Amniotic epithelial cell (primary cell): Measurements from ENCODE around the gene LDLRAD4.
A peak's percentile ranks its signal among the peaks of the same experiment; 100 is the strongest.
"Not testable (repeated sequence)": the region's sequence is repeated elsewhere in the genome, so short reads cannot be mapped to it uniquely, and the experiment has no call there.

Experiments used
- DNase-seq: peaks from one replicate; pipeline ENCODE4 v3.0.0-alpha.2; 2010; ENCODE audit warnings: low read depth

LDLRAD4 gene

DNA sequence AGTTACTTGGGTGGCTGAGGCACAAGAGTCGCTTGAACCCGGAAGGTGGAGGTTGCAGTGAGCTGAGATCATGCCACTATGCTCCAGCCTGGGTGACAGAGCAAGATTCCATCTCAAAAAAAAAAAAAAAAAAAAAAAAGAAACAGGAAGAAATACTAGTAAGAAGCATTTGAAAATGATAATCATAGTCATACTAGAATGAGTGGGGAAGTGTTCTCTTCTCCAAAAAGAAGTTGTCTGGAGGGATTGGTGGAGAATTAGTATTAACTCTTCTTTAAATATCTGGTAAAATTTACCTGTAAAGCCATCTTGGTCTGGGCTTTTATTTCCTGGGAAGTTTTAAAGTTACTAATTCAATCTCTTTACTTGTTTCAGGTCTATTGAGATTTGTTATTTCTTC lies 376.0 kb downstream of the LDLRAD4 start:
- DNase-seq: no peak

DNA sequence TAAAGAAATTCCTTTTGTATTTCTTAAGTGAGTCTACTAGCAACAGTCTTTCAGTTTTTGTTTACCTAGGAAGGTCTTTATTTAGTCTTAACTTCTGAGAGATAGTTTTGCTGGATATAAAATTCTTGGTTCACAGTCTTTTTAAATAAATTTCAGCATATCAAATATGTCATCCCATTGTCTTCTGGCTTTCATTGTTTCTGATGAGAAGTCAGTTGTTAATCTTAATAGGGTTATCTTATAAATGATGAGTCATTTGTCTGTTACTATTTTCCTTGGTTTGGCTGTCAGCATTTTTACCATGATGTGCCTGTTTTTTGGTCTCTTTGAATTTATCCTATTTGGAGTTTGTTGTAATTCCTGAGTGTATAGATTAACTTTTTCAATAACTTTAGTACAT lies 378.5 kb downstream of the LDLRAD4 start:
- DNase-seq: peak; percentile 1

DNA sequence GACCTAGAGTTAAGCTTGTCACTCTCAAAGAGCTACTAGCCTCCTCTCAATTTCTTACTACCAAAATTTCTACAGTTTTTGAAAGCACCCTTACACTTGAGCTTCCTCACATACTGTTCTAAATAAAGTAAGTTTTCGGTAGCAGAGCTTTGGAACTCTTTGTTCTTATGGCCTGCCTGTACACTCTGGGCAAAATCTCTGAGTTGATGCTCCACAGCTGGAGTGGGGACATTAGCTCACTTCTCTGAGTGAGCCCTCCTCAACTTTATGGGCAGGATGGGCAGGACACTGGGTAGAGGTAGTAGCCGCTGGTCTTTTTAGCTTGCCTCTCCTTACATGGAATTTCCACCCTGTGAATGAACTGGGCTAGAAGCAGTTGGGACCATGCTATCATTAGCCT lies 380.0 kb downstream of the LDLRAD4 start:
- DNase-seq: no peak

DNA sequence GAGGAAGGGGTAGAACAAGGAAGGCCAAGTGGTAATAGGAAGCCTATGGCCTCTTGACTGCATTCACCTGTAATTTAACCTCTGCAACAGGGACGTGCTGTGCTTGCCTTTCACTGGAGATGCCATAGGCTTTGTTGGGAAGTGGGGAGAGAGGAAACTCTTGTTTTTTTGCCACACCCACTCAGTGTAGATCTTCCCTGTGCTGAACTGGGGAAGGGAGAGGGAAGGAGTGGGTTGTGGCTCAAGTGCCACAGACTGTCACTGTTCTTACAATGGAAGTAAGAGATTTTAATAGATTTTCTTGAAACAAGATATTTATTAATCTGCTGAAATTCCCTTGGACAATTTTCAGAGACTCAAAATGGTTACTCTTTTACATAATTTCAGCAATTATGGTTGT lies 380.5 kb downstream of the LDLRAD4 start:
- DNase-seq: no peak

DNA sequence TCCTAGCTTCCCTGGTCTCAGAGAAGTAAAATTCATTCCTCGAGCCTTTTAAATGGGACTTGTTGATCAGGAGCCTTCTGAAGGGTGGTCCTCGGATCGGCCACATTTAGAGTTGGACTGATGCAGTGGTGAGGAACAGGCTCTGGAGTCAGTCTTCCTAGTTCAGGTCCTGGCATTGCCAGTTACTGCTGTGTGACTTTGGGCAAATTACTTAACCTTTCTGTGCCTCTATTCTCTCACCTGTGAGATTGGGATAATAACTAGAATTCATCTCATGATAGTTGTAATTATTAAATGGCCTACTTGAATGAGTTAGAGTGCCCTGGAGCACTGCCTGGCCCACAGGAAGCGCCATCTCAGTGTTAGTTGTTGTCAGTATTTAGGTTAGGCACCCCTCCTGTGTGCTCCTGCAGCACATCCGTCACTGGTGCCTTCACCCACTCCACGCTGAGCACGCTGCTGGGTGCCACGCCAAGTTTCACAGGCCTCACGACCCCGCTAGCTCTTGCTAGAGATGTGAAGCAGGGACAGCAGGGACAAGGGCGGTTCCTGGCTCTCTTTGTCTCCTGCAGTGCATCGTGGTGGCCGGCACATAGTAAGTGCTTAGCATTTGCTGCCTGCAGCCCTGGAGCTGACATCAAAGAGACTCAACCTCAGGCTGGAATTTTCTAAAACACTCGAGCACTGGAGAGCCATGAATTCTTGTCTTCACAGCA lies 384.9 kb downstream of the LDLRAD4 start:
- no peak for DNase-seq

DNA sequence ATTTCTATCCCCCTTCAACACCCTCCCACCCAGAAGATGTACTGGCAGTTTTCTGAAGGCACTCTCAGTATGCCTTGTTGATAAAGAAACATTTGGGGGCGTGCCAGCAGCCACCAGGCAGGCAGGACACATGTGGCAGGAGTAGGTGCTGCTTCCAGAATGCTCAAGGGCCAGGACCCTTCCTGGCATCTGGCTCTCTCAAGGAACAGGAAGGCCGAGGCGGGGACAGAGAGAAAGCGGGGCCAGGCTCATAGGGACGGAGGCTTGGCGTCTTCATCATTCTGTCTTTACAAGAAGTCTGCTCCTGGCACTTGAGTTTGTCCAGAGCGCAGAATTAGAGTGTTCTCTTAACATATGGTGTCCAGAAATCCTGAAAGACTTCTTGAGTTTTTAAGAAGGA lies 386.2 kb downstream of the LDLRAD4 start:
- DNase-seq: no peak

DNA sequence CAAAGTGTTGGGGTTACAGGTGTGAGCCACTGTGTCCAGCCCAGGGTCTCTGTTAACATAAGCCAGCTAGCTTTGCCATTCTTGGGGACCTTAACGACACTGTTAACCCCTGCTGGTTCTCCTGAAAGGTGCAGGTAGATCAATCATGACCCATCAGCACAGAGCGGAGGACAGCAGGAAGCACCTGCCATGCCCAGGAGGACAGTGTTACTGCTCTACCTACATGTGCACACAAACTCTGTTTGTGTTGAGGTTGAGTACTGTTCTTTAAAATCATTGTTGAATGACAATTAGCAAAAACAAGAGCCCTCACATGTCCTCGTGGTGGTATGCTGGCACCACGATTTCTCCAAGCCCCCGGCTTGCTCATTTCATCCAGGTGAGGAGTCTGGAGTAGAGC lies 386.9 kb downstream of the LDLRAD4 start:
- DNase-seq: no peak

DNA sequence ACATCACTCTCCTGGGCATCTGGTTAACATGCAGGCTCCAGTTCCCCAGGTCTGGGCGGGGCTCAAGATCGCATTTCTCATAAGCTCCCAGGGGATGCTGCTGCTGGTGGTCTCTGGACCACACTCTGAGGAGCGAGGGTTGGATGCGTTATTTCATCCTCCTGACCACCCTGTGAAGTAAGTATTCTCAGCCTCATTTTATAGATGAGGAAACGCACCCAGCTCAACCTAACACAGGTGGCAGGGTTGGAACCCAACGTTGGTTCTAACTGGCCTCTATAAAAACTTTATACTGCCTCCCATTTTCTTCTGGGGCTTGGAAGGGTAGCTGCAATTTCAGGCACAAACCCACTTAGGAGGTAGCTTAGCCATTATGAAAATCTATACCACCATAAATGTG lies 387.3 kb downstream of the LDLRAD4 start:
- DNase-seq: no peak

DNA sequence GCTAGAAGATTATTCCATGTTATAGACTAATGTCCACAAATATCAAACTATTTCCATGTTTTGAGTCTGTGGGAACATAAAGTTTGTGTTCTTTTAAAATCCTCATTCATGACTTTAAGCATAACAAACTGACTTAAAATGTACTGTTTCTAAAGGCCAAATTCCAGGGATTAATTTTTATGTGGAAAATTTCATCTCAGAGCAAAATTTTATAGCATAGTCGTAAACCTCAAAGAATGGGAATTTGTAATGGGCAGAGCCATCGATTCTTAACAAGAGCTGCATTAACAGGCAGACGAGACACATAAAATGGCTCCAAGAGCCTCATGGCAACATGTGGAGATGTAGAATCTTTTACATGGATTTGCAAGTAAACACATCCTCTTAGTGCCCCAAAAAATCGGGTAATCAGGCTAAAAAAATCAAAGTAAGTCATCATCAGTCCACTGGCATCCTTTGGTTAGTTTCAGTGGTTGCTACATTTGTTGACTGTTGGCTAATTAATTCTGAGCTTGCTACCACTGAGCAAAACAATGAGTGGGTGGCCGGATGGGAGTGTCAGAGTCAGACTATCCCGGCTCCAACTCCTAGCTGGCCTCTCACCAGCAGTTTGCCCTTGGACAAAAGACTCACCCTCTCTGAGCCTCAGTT lies 388.2 kb downstream of the LDLRAD4 start:
- no peak for DNase-seq

DNA sequence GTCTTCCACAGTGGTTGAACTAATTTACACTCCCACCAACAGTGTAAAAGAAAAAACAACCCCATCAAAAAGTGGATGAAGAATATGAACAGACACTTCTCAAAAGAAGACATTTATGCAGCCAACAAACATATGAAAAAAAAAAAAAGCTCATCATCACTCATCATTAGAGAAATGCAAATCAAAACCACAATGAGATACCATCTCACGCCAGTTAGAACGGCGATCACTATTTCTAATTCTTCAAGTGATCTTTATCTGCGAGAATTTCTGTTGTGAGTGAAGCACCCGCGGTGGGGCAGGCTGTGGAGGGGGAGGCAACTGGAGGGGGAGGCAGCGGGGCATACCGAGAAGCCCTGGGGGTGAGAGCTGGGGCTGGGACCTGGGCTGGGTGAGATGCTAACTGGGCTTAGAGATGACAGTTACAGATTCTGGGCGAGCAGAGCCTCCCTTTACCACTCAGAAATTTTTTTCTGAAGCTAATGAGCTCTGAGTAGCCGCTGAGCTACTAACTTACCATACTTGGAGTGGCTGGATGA lies 389.5 kb downstream of the LDLRAD4 start:
- DNase-seq: not testable (repeated sequence)

DNA sequence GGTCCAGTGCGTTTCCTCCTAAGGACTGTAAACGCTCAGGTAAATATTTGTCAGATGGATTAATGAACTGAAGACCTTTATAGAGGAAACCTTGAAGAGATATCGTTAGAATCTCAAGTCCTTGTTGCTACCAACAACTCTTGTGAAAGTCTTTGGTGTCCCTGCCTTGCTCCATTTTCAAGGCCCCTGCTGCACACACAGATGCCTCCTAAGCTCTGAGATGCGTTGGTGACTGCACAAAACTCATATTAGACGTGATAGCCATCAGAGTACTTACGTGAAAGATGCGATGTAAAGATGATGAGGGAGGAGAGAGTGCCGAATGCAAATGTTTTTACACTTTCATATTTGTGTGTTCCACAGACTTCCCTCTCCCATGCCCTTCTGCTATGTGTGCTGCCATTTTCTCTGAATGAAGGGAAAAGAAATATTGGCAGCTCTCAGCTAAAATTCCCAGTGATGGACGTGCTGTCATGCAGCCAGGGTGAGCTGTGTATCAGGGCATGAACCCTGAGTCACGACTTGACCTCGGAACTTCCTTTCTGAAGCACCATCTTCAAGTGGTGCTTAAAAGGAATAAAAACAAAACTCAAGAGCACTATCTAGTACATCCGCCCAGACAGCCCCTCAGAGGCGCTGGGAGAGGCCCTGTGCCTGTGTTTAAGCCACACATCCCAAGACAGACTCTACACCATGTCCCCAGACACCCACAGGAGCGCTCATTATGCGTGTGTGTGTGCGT lies 390.4 kb downstream of the LDLRAD4 start:
- no peak for DNase-seq

DNA sequence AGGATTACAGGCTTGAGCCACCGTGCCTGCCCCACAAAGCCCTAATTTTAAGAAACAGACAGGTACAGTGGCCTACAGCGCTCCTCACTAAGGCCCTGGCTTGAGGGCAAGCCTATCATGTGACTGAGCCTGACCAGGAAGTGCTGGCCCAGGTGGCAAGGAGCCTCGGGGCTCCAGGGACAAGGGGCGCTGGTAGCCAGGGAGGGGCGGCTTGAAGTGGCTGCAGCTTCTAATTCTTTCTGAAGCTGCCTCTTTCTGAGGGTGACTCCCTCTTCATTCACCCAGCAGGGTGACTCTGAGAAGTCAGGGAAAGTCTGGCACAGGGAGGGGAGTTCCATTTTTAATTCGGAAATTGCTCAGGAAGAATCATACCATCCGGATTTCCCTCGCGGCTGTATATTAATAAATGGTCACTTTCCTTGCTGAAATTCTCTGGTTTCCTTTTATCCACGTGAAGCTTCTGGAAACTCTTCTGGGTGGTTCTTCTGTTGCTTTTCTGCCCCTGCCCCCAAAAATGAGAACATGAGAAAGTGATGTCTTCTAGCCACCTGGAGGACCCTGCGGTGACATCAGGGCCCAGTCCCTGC lies 392.1 kb downstream of the LDLRAD4 start:
- DNase-seq: no peak

DNA sequence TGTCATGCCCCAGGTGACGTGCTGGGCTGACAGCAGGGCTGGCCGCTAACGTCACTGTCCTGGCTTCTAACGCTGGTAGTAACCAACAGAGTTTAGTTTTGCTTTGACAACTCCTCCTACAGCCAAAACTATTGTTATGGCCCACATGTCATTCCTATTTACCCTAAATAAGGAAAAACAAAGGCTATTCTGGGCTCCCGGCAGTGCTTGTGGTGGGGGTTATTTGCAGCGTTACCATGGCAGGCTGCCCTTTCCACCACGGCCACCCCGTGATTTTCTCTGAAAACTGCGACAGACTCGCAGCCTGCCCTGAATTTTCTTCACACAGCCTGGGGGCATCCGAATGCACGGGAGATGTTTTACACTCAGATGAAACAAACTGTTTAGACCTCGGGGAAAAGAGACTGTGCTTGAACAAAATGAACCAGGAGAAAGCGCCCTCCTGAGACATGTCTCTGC lies 392.6 kb downstream of the LDLRAD4 start:
- DNase-seq: no peak

DNA sequence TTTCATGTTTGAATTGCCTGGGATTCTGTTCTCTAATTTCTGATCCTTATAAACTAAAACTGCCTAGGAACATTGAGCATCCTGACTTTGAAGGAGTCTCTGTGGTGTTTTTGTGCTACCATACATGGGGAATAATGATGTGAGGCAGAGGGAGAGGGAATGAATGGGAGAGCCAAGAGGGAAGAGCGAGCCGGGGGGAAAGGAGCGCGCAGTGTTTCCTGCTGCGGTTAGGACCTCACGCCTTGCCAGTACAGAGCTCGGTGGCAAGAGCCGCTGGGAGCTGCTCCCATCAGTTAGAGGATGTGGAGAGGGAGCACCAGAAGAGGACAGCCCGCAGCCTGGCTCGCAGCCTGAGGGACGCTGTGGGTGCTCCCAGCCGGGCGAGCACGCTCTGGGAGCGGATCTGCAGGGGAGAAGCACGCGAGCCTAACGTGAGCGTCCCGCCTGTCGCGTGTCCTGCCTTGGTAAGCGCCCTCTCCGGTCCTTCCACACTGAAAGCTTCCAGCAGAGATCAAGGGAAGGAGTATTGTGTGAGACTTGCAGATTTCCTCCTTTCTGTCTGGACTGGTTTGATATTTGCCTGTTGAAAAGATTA lies 393.1 kb downstream of the LDLRAD4 start:
- no peak for DNase-seq

DNA sequence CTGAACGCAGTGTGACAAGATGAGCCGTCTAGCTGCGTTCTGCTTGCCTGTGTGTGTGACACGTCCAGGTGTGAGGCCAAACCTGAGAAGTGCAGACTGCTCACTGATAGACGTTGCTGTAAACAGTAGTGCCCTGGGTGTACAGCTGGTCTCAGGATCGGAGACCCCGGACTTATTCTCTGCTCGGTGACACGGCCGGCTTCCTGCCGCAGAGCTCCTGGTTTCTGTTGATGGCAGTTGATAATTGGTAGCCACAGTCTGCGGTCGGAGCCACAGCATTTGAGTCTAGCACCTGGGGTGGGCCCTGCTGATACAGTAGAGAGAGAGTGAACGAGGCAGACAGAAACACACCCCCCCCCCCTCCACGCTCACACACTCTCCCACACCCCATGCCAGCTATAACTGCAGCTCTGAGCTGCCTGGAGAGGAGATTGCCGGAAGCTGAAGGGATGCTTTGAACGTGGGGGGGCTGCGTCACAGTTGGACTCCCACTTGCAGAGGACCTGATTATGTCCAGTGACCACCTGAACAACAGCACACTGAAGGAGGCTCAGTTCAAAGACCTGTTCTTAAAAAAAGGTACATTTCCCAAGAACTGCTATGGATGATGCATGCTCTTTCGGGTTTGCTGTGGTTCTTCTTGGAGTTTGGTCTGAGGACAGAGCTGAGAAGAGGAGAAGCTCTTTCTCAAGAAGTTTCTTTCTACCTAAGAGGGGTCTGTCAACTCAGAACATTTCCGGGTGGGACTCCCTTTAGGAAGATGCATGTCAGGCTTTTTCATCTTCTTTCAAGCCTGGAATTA lies 393.8 kb downstream of the LDLRAD4 start:
- DNase-seq: no peak

DNA sequence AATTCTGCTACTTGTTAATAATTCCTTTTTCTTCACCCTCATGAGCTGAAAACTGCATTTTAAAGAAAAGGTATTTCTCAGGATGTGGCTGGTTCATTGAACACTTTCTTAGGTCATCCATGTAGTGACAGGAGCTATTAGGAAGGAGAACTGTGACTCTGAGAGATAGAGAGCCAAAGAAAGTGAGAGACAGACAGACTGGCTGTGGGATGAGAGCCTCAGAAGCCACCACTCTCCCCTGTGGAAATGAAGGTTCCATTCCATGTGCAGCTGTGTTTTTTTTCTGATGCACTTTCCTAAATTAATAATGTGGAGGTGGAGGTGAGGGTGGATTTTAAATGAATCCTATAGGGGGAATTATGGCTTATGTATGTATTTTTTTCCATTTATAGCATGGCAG lies 394.5 kb downstream of the LDLRAD4 start:
- DNase-seq: no peak

DNA sequence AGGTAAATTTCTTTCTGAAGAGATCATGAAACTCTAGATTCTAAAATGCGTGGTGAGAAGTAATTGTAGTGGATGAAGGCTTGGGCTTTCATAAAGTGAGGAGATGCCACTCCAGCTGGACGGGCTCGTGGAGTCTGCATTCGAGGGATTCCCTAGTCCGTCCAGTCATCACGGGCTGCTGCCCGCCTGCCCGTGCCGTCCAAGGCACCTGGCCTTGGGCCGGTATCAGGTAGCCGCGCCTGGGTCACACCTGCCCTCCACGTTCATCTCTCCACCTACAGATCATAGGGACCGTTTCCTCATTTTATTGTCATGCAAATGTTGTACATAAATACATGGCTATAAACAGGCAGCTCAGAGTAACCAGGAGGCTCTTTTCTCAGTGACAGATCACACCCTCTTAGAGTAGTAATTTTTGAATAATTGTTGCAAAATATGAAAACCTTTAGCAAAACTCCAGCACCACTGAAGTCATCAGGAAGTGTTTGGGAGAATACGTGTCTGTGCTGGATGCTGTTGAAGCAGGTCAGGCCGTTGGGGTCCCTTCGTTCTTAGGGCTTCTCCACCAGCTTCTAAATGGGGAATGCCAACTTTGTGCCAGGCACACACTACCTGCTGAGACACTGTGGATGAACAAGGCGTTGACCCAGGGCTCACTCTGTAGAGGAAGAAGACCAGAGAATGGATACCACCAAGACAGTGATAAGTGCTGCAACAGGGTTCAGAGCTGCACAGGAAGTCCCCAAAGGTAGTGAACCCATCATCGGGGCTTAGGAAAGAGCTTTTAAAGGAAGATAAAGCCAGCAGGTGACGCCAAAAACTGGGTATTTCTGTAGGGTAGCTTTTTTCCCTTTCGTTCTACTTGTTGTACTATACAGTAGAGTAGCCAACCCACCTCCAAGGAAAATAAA lies 395.3 kb downstream of the LDLRAD4 start:
- DNase-seq: no peak

DNA sequence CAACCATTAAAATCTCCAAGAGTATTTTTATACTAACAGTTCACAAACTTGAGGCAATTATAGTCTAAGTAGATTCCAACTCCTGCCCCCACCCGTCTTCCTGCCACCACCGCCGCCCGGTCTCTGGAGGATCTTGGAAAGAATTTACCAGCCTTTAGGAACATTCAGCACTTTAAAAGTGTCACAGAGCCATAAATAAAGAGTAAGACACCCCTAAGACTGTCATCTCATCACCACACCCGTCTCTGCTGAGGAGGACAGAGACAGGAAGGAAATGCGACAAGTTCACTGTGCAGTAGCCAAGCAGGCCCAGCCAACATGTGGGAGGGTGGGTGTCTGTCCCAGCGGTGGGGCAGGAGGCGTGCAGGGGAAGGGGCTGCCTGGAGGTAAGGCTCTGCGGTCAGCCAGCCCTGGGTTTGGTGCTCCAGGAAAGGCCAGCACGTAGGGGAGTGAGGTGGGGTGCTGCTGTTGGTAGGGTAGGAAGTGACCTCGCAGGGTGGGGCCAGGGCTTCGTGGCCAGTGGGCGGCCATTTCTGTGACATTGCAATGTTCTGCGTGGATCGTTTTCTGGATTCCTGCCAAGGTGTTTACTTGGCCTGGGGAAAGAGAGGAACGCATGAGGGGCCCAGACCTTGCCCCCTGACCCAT lies 396.2 kb downstream of the LDLRAD4 start:
- DNase-seq: no peak

DNA sequence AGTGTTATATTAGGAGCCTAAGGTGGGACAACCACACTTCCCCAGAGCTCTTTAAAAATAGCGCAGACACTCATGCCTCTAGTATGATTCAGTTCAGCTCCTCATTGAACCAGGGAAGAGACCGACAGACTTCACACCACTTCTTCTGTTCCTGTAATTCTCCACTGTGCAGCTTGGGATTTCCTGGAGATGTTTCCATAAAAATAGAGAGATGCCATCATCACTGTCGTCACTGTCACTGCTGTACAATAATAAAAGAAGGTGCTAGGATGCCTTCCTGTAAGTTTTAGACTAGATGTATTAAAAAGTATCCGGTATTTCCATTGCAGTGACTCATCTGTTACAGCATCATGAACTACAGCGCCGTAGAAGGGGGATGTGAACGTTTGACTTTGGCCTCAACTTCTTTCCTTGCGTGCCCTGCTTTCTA lies 396.9 kb downstream of the LDLRAD4 start:
- no peak for DNase-seq

DNA sequence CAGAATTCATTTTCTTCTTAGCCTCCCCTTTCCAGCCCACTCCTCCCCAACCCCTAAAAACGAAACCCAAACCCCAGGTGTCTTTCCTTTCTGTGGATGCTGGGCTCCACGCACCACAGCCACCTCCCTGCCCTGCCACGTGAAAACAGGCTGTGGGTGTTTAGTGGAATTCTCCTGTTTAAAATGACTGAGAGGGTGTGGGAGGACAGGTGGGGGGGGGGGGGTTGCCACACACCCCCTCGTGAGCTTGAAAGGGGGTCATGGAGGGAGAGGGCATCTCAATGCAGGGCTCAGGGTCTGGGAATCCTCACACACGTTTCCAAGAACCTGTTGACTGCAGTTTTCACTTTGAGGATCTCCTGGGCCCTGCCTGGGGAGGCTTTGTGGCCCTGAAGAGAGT lies 397.5 kb downstream of the LDLRAD4 start:
- DNase-seq: no peak
